BJ (cell line): ENCODE measurements around the gene ZKSCAN1. TPM values are rescaled to one million over a fixed set of nuclear protein-coding genes. Genes with fewer than 3 reads are reported as not detected.

Experiments
- CTCF ChIA-PET: fragments of 350-600 bp; formaldehyde crosslinking; extraction: SDS; loops from one replicate; lab custom pipeline; 2021; ENCODE audit warnings: antibody characterized with exemption, inconsistent platforms; lab: Yijun Ruan, JAX
- POLR2A ChIA-PET: fragments of 300-600 bp; sonication (Branson Sonifier 250); formaldehyde crosslinking; extraction: SDS; loops from one replicate; lab custom pipeline; 2021; ENCODE audit warnings: antibody characterized with exemption; lab: Charles Lee
- DNase-seq: peaks from one replicate; pipeline ENCODE4 v3.0.0-alpha.2; 2011; ENCODE audit warnings: low read depth
- H3K27me3 ChIP-seq: 2 replicates; pipeline ENCODE4 v1.6.0; 2011; ENCODE audit warnings: low read length; ENCODE audit not compliant: control insufficient read depth, insufficient read depth
- H3K36me3 ChIP-seq: 2 replicates; pipeline ENCODE4 v1.5.1; 2011; ENCODE audit warnings: low read length; ENCODE audit not compliant: control insufficient read depth, insufficient read depth
- H3K4me3 ChIP-seq: 2 replicates; pipeline ENCODE4 v1.5.1; 2011; ENCODE audit warnings: low read depth, mild to moderate bottlenecking, control low read depth, low read length
- polyA plus RNA-seq: library from polyadenylated mRNA; depleted of rRNA; stranded (reverse); fragments of >200 nt; gene quantifications from 2 replicates; pipeline ENCODE4 v1.2.3, GENCODE V29; 2011
- TF ChIP-seq, protein P1 (sequence below): IDR thresholded peaks from 2 replicates; pipeline ENCODE4 v1.5.1; 2011; ENCODE audit warnings: low read depth, mild to moderate bottlenecking, control low read depth, inconsistent platforms, low read length, moderate library complexity; ENCODE audit not compliant: insufficient read depth

Gene ZKSCAN1
- polyA plus RNA-seq, 1 experiment = 24.5 TPM

DNA sequence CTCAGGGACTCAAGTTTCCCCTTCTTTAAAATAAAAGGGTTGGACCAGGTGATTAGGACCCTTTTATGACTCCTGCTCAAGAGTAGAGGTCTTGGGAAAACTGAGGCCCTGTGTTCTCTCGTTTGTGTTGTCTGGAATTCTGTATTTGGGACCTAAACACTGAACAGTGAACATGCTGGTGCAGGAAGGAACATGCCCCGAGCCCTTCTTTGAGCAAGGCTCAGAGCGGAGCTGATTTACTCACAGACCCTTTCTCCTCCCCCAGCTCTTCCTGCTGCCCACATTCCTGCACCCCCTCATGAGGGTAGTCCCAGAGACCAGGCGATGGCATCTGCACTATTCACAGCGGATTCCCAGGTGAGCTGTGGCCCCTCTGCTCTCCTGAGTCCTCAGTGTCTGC is 14.2 kb downstream of the ZKSCAN1 start:
- DNase-seq = no peak
- H3K36me3 ChIP-seq = peaks cover 27% of the 10 kb centered on the region
- H3K27me3 ChIP-seq = no peaks in the 10 kb centered on the region
- ChIA-PET CTCF (no interaction called here), POLR2A (no interaction called here)
- H3K4me3 ChIP-seq = no peak overlapping the region
- TF ChIP-seq, protein P1, sequence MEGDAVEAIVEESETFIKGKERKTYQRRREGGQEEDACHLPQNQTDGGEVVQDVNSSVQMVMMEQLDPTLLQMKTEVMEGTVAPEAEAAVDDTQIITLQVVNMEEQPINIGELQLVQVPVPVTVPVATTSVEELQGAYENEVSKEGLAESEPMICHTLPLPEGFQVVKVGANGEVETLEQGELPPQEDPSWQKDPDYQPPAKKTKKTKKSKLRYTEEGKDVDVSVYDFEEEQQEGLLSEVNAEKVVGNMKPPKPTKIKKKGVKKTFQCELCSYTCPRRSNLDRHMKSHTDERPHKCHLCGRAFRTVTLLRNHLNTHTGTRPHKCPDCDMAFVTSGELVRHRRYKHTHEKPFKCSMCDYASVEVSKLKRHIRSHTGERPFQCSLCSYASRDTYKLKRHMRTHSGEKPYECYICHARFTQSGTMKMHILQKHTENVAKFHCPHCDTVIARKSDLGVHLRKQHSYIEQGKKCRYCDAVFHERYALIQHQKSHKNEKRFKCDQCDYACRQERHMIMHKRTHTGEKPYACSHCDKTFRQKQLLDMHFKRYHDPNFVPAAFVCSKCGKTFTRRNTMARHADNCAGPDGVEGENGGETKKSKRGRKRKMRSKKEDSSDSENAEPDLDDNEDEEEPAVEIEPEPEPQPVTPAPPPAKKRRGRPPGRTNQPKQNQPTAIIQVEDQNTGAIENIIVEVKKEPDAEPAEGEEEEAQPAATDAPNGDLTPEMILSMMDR = no peak

DNA sequence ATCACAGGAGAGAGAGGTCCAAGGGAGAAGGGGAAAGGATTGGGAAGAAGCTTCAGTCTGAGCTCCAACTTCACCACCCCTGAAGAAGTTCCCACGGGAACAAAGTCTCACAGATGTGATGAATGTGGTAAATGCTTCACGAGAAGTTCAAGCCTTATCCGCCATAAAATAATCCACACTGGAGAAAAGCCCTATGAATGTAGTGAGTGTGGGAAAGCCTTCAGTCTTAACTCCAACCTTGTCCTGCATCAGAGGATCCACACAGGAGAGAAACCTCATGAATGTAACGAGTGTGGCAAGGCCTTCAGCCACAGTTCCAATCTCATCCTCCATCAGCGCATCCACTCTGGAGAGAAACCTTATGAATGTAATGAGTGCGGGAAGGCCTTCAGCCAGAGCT is 18.1 kb downstream of the ZKSCAN1 start:
- ChIA-PET CTCF (no interaction called here), POLR2A (no interaction called here)
- Histone ChIP-seq H3K36me3 (peaks cover 31% of the 10 kb centered on the region), H3K27me3 (no peaks in the 10 kb centered on the region), H3K4me3 (no peak overlapping the region)
- DNase-seq = no peak
- TF ChIP-seq, protein P1 = no peak

DNA sequence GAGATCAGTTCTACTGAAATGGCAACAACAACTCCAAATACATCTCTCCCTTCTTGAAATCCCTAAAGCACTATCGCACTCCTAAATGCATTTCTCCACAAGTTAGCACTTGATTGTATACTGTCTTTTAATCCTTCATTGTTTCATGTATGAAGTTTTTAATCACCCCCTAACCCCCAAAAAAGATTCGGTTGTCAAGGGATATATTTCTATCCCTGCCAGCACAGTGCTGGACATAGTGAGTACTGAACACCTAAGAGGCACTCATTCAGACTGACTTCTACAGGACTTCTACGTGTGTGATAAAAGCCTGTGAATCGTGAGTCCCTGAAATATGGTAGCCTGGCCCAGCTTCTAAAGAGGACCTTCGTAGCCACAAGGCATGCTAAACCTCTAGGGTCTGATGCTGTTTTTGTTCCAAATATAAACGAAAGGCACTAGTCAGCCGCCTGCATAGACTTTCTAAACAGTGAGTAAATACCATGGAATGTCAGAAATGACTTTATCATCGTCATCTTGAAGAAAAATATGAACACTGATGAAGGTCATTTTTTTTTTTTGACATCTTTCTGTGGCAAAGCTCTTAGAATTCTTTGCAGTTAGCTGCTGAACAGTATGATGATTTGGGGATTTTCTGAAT is 19.6 kb downstream of the ZKSCAN1 start:
- Histone ChIP-seq H3K27me3 (no peaks in the 10 kb centered on the region), H3K4me3 (no peak overlapping the region), H3K36me3 (peaks cover 26% of the 10 kb centered on the region)
- DNase-seq = no peak
- ChIA-PET CTCF (interaction anchor here (0.8 to 1.2 kb wide), 2 partner anchors 27 to 43 kb away, joined by 3 read pairs; no protein-coding TSS in a partner anchor), POLR2A (no interaction called here)
- TF ChIP-seq, protein P1 = no peak

DNA sequence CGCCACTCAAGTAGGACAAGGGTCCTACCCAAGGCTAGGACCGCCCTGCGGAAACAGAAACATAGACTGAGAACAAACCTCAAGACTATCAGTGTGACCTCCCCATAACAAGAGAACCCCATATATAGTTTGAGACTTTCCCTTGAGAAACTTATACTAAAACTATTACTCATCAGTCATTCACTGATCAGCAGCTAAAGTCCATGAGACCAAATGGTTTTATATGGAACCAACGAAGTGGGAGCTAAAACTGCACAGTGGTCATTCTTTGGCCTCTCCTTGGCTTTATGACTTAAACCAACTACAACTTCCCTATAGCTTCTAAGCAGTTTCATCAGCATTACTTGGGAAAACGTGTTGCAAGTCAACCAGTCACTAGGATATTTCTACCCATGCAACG is 20.5 kb downstream of the ZKSCAN1 start:
- no peaks in the 10 kb centered on the region for H3K27me3 ChIP-seq
- no peak overlapping the region for H3K4me3 ChIP-seq
- CTCF ChIA-PET = interaction anchor here (1.2 kb wide), 1 partner anchor 44 kb away, joined by 3 read pairs; no protein-coding TSS in a partner anchor
- peaks cover 19% of the 10 kb centered on the region for H3K36me3 ChIP-seq
- POLR2A ChIA-PET = no interaction called here
- TF ChIP-seq, protein P1 = no peak
- no peak for DNase-seq

DNA sequence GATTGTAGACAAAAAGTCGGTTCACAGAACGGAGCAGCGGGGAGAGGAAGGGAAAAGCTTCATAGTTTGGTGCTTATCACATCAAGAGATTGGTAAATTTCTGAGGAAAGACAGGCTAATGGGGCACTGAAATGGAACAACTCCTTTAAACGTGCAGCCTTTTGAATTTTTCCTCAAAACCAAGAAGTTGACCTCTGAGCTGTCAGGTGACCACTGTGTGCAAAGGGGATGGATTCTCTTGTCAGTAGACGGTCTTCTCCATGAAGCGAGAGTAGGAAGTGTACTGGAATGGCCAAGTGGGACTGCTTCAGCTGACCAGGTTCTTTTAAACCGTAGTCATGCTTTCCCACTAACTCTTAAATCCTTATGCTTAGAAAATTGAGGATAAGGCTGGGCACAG is 22.9 kb downstream of the ZKSCAN1 start:
- ChIA-PET POLR2A (no interaction called here), CTCF (no interaction called here)
- no peak overlapping the region for H3K4me3 ChIP-seq
- no peaks in the 10 kb centered on the region for H3K27me3 ChIP-seq
- H3K36me3 ChIP-seq = peaks cover 14% of the 10 kb centered on the region
- TF ChIP-seq, protein P1 = no peak
- no peak for DNase-seq
